ENCODE data around the gene TTBK2. TPM values are rescaled to one million over a fixed set of nuclear protein-coding genes. Genes with fewer than 3 reads are reported as not detected.

TTBK2 gene
- total RNA-seq = 1 to 10 TPM; 7.7 to 7.9 TPM

DNA sequence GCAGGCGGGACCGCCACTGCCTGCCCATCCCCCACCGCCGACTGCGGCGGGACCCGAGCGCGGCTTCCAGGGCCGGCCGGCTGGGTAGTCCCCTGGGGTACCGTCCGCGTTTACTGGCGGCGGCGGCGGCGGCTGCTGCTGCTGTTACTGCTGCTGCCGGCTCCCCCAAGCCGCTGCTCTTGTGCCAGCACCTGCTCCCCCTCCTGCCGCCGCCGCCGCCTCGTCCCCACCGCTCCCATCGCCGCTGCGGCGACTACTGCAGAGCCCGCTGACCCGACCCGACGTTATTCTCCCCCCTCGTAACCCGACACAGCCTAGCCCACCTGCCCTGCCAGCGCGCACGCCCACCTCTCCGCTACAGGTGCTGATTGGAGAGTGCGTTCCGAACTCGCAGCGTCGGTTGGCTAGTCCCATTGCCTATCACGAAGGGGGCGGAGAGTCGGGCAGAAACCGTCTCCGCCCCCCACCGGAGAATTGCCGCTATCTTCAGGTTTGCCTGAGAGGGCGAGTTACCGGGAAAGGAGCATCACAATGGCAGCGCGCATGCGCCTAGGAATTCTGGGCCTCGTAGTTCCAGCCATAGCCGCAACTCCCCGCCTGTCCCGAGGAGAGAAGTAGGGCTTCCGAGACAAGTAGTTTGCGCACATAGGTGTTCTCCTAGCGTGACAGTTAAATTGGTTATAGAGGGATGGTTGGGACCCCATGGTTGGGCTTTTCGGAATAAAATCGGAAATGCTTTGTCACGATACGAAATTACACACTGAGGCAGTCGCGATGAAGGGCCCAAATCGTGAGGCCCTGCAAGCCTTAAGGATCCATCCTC is at the start of gene TTBK2:
TTBK2 (minus strand) TSS at position 260 of the 823 bp plus-strand sequence. CDS start 42,161 bp downstream, outside the sequence.

DNA sequence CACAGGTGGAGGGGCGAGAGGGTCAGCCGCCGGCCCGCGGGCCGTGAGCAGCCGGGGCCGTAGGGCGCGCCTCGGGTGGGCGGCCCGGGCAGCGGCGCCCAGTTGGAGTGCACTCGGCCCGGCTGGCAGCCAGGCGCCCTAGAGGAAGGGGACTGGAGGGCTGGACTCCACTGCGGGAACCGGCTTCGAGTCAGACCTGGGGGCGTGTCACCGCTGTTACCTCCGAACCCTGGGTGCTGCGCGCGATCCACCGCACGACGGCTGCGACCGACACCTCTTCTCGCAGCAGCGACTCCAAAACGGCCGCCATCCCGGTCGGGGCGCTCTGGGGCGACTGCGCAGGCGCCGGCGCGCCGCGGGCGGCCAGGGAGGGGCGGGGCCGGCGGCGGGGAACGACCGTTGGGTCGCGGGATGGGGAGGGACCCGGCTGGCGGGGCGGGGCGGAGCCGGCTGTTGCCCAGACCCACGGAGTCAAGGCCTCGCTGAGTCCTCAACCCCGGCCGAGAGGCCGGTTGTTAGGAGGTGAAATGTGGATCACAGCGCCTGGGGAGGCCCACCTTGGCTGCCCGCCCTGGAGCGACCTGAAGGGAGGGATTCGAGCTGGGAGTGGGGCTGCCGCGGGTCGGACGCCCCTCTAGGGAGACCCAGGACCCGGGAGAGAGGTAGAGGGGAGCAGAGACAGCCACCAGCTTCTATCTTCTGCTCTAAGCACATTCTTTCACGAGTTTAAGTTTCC is 183.6 kb downstream of the TTBK2 start, which contains the start of gene CDAN1:
CDAN1 (minus strand) TSS at position 336 of the 736 bp plus-strand sequence; CDS start at position 310, 26 bp downstream.

Small RNAs within 50 kb of the gene (small RNA-seq; reads per million reads assigned to genes)
- gene KRT8P50 = 0 reads per million in 2 donors

Other genes with a start within 250 kb of the TTBK2 start
- gene CDAN1, start 183.7 kb downstream of the TTBK2 start, total RNA-seq = 10 to 100 TPM in 1 of 2 donors, 1 to 10 TPM in 1; 8.3 to 11.7 TPM
- 10 to 100 TPM; 32.3 to 37.6 TPM for gene UBR1, start 185.3 kb upstream of the TTBK2 start, total RNA-seq
- 10 to 100 TPM; 28.9 to 33.6 TPM for gene TMEM62, start 212.8 kb upstream of the TTBK2 start, total RNA-seq